PC-3 (cell line): Measurements from ENCODE around the gene MGA. TPM values are rescaled to one million over a fixed set of nuclear protein-coding genes. Genes with fewer than 3 reads are reported as not detected.

Experiments used
- ATAC-seq: fragments of 200-7000 bp; cut with Tn5 transposase; 2 replicates; pipeline ENCODE4 v1.9.1; 2020; ENCODE audit warnings: mild to moderate bottlenecking, moderate library complexity
- BruUV-seq: library from RNA; stranded (reverse); fragments of 400-500 nt; replicated peaks from 2 replicates; lab custom pipeline; 2021; lab: Mats Ljungman, UMichigan
- CTCF ChIA-PET: fragments of 300-600 bp; sonication (Branson Sonifier 250); formaldehyde crosslinking; loops from one replicate; lab custom pipeline; 2022; ENCODE audit warnings: antibody characterized with exemption; lab: Charles Lee
- POLR2A ChIA-PET: fragments of 300-600 bp; sonication (Branson Sonifier 250); formaldehyde crosslinking; loops from one replicate; lab custom pipeline; 2022; ENCODE audit warnings: antibody characterized with exemption; ENCODE audit not compliant: unreplicated experiment; lab: Charles Lee
- DNase-seq: peaks from one replicate; pipeline ENCODE4 v3.0.0-alpha.2; 2015
- H2AFZ ChIP-seq: fragments of 300-600 bp; sonication (generic); 2 replicates; pipeline ENCODE4 v1.6.0; 2016; ENCODE audit warnings: antibody characterized with exemption, low read length
- H3F3A ChIP-seq: fragments of 300-600 bp; sonication (generic); one replicate; pipeline ENCODE4 v1.6.0; 2017; ENCODE audit warnings: antibody characterized with exemption, low read length, control low read depth, mild to moderate bottlenecking; ENCODE audit not compliant: unreplicated experiment
- H3K27ac ChIP-seq: fragments of 300-600 bp; sonication (generic); 2 replicates; pipeline ENCODE4 v1.5.1; 2016; ENCODE audit warnings: mild to moderate bottlenecking, low read length
- H3K27me3 ChIP-seq: fragments of 300-600 bp; sonication (generic); 2 replicates; pipeline ENCODE4 v1.6.1; 2016; ENCODE audit warnings: low read length, mixed read lengths
- H3K36me3 ChIP-seq: fragments of 300-600 bp; sonication (generic); 2 replicates; pipeline ENCODE4 v1.6.1; 2016; ENCODE audit warnings: low read depth, mixed run types, low read length, mixed read lengths
- H3K4me1 ChIP-seq: fragments of 300-600 bp; sonication (generic); 2 replicates; pipeline ENCODE4 v1.5.1; 2016; ENCODE audit warnings: low read length; ENCODE audit not compliant: insufficient read depth
- H3K4me2 ChIP-seq: fragments of 300-600 bp; sonication (generic); 2 replicates; pipeline ENCODE4 v1.6.0; 2016; ENCODE audit warnings: low read length
- H3K4me3 ChIP-seq: fragments of 300-600 bp; sonication (generic); 2 replicates; pipeline ENCODE4 v1.5.1; 2016; ENCODE audit warnings: mild to moderate bottlenecking, low read length, mixed read lengths
- H3K79me2 ChIP-seq: fragments of 300-600 bp; sonication (generic); 2 replicates; pipeline ENCODE4 v1.6.1; 2017; ENCODE audit warnings: low read length, mixed read lengths
- H3K9ac ChIP-seq: fragments of 300-600 bp; sonication (generic); 2 replicates; pipeline ENCODE4 v1.6.0; 2016; ENCODE audit warnings: mild to moderate bottlenecking, low read length
- H3K9me2 ChIP-seq: fragments of 300-600 bp; sonication (generic); replicated peaks from 2 replicates; pipeline ENCODE4 v1.6.1; 2016; ENCODE audit warnings: mixed run types, low read length, mixed read lengths
- H3K9me3 ChIP-seq: fragments of 300-600 bp; sonication (generic); 2 replicates; pipeline ENCODE4 v1.6.1; 2016; ENCODE audit warnings: low read length, mixed read lengths
- H4K20me1 ChIP-seq: fragments of 300-600 bp; sonication (generic); 2 replicates; pipeline ENCODE4 v1.6.1; 2016; ENCODE audit warnings: low read length, mixed read lengths
- CTCF ChIP-seq: fragments of 300-600 bp; sonication (generic); conservative IDR thresholded peaks from 2 replicates; pipeline ENCODE4 v1.5.1; 2017; ENCODE audit warnings: antibody characterized with exemption, low read depth, mild to moderate bottlenecking, low read length
- EZH2 ChIP-seq: fragments of 300-600 bp; sonication (generic); IDR thresholded peaks from one replicate; pipeline ENCODE4 v1.6.1; 2017; ENCODE audit warnings: antibody characterized with exemption, mild to moderate bottlenecking, low read length; ENCODE audit not compliant: unreplicated experiment
- EZH2phosphoT487 ChIP-seq: fragments of 300-600 bp; sonication (generic); IDR thresholded peaks from 2 replicates; pipeline ENCODE4 v1.6.1; 2018; ENCODE audit warnings: mild to moderate bottlenecking, antibody characterized with exemption, low read length, borderline replicate concordance
- intact Hi-C: fragments of 100-400 bp; cut with micrococcal nuclease; formaldehyde crosslinking; loops from 2 replicates; pipeline ENCODE4 v1.9.0; 2023
- total RNA-seq: library from RNA; depleted of rRNA; stranded (reverse); fragments of >200 nt; gene quantifications from 2 replicates; pipeline ENCODE4 v1.2.3, GENCODE V29; 2014

Gene MGA
- total RNA-seq, 1 experiment from 2014 or later: 21.2 TPM

GRCh38 chr15:41661518-41662225 lies 1.5 kb downstream of the MGA start:
- no peaks in the 10 kb centered on the region for H3K27me3 ChIP-seq
- H3F3A ChIP-seq: no peaks in the 10 kb centered on the region
- peak overlapping the region; percentile 68 for H3K4me3 ChIP-seq
- peak overlapping the region; percentile 75 for H3K9ac ChIP-seq
- ATAC-seq (peak; percentile 25), DNase-seq (peak; percentile 77)
- no peaks in the 10 kb centered on the region for H3K36me3 ChIP-seq
- no peaks in the 10 kb centered on the region for H3K9me2 ChIP-seq
- H4K20me1 ChIP-seq: peaks cover 17% of the 10 kb centered on the region
- peaks cover 64% of the 10 kb centered on the region for H3K79me2 ChIP-seq
- no peaks in the 10 kb centered on the region for H3K9me3 ChIP-seq
- POLR2A ChIA-PET: interaction anchor here (0.5 to 1.1 kb wide), 5 partner anchors 12 to 829 kb away, joined by 3 to 5 read pairs (median 3); partner anchors contain the start of genes MAPKBP1 and ZNF106
- peak overlapping the region; percentile 86 for H3K4me2 ChIP-seq
- BruUV-seq: no TSS peak
- CTCF ChIA-PET: no interaction called here
- intact Hi-C loops: loop anchor here (5.0 kb wide), 1 partner anchor 59 kb away; no protein-coding TSS in a partner anchor
- H3K4me1 ChIP-seq: peaks cover 33% of the 10 kb centered on the region
- H3K27ac ChIP-seq: peak overlapping the region; percentile 76
- no peak for TF ChIP-seq EZH2phosphoT487
- no peak for TF ChIP-seq CTCF
- TF ChIP-seq EZH2: no peak
- peak overlapping the region; percentile 76 for H2AFZ ChIP-seq

GRCh38 chr15:41666353-41666920 lies 6.2 kb downstream of the MGA start:
- DNase-seq (peak; percentile 74), ATAC-seq (peak; percentile 91)
- peak overlapping the region; percentile 64 for H3K4me2 ChIP-seq
- ChIA-PET CTCF (interaction anchor here (0.6 to 1.0 kb wide), 3 partner anchors 63 to 93 kb away, joined by 3 to 4 read pairs (median 4); no protein-coding TSS in a partner anchor), POLR2A (interaction anchor here (0.7 kb wide), 1 partner anchor 1322 kb away, joined by 5 read pairs; no protein-coding TSS in a partner anchor)
- no TSS peak for BruUV-seq
- peak overlapping the region; percentile 9; the same call in 1 of the 2 replicates for H3K27ac ChIP-seq
- peaks cover 27% of the 10 kb centered on the region for H3K4me1 ChIP-seq
- H3K9me2 ChIP-seq: no peaks in the 10 kb centered on the region
- peaks cover 12% of the 10 kb centered on the region for H3K36me3 ChIP-seq
- intact Hi-C loops: loop anchor here (2.0 kb wide), 1 partner anchor 32 kb away; no protein-coding TSS in a partner anchor
- peak overlapping the region; percentile 7; the same call in 1 of the 2 replicates for H3K4me3 ChIP-seq
- no peaks in the 10 kb centered on the region for H3K9me3 ChIP-seq
- H3K79me2 ChIP-seq: peaks cover 100% of the 10 kb centered on the region
- no peak overlapping the region for H3K9ac ChIP-seq
- H3F3A ChIP-seq: no peaks in the 10 kb centered on the region
- no peak overlapping the region for H2AFZ ChIP-seq
- TF ChIP-seq CTCF (no peak), EZH2 (no peak), EZH2phosphoT487 (no peak)
- no peaks in the 10 kb centered on the region for H3K27me3 ChIP-seq
- H4K20me1 ChIP-seq: peaks cover 33% of the 10 kb centered on the region
